Activated naive CD4-positive, alpha-beta T cell treated with anti-CD3 and anti-CD28 coated beads, Interleukin-2, amount 50 U/mL, for 72 hours (primary cell): Measurements from ENCODE around the gene COL4A1. TPM values are rescaled to one million over a fixed set of nuclear protein-coding genes. Genes with fewer than 3 reads are reported as not detected.
"Not testable (repeated sequence)": the region's sequence is repeated elsewhere in the genome, so short reads cannot be mapped to it uniquely, and the experiment has no call there.

Experiments used
- ATAC-seq, 2 donors: fragments of 150-1000 bp; cut with Tn5 transposase; 2 replicates each; pipeline ENCODE4 v1.10.0; 2021; ENCODE audit warnings: mild to moderate bottlenecking in 2 of 2, moderate library complexity in 2 of 2
- DNase-seq, 2 donors: peaks; one replicate each; pipeline ENCODE4 v3.0.0; 2021 to 2022; ENCODE audit warnings: low spot score in 2 of 2
- H3K27ac Mint-ChIP-seq, 2 donors: one replicate each; pipeline ENCODE4 v1.8.0; 2022; ENCODE audit warnings: mild to moderate bottlenecking in 2 of 2, mixed read lengths in 2 of 2
- H3K36me3 Mint-ChIP-seq, 2 donors: one replicate each; pipeline ENCODE4 v1.8.0; 2022; ENCODE audit warnings: mixed read lengths in 2 of 2
- H3K9me3 Mint-ChIP-seq, 2 donors: one replicate each; pipeline ENCODE4 v1.8.0; 2022; ENCODE audit warnings: mixed read lengths in 2 of 2
- total RNA-seq, 2 donors: library from RNA; stranded (reverse); gene quantifications; one replicate each; pipeline ENCODE4 v1.2.3, GENCODE V29; 2022

The COL4A1 gene
- total RNA-seq, 2 donors from 2014 or later, result 0.14 TPM; not detected in 1

DNA sequence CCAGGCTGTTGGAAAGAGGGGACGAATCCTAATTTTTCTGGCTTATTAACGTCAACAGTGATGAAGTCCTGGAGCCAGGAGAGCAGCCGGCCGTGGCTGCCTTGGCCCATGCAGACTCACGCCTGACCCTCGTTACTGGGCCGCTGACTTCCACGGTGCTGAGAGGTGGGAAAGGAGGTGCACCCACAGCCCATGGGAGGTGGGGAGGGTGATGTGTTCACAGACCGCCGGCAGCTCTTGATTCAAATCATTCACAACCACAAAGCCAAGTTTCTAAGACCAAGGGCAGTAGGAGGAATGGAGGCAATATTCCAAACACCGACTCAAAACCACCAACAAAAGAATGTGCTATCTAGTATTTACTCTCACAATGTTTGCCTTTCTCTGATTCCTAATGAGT lies 24.4 kb upstream of the COL4A1 start:
- H3K36me3 Mint-ChIP-seq, result peaks cover 0 to 8% of the 10 kb centered on the region in 2 donors

DNA sequence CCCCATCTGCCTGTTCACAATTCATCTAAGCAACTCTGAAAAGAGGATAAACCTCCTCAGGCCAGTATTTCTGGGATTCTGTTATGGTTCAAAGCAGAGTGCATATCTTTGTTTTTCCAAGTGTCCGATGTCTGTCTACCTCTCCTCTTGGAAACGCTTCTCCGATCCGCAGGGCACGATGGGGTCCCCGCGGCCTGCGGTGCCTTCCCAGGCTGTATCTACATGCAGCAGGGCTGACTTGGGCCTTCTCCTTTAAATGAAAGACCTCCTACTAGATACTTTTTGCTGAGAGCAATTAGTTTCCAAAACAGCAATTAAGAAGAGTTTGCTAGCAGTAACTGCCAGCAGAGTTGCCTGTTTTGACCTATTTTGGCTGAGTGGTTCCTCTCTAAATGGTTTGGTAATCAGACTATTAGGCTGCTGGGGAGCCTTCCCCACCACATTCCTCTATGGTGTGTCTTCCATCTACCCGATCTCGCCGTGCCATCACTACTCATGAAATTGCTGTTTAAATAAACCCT lies 23.6 kb upstream of the COL4A1 start:
- peaks cover 0 to 7% of the 10 kb centered on the region in 2 donors for H3K9me3 Mint-ChIP-seq
- H3K36me3 Mint-ChIP-seq, result peaks cover 0 to 7% of the 10 kb centered on the region in 2 donors
- ATAC-seq, result no peak

More for the DNA sequence above, 24.4 kb upstream of the COL4A1 start:
- no peak overlapping the region for H3K27ac Mint-ChIP-seq
- no peak for DNase-seq
- H3K9me3 Mint-ChIP-seq, result peaks cover 0 to 8% of the 10 kb centered on the region in 2 donors
- no peak for ATAC-seq

GRCh38 chr13:110329798-110330461 lies 23.0 kb upstream of the COL4A1 start:
- ATAC-seq (no peak), DNase-seq (no peak)
- peaks cover 0 to 1% of the 10 kb centered on the region in 2 donors for H3K9me3 Mint-ChIP-seq
- peak overlapping the region in 1 of 2 donors; percentile 40 for H3K27ac Mint-ChIP-seq
- H3K36me3 Mint-ChIP-seq, result peaks cover 0 to 1% of the 10 kb centered on the region in 2 donors

More for the DNA sequence above, 23.6 kb upstream of the COL4A1 start:
- no peak overlapping the region for H3K27ac Mint-ChIP-seq
- no peak for DNase-seq

GRCh38 chr13:110329258-110329657 lies 22.3 kb upstream of the COL4A1 start:
- H3K27ac Mint-ChIP-seq, result no peak overlapping the region
- H3K36me3 Mint-ChIP-seq, result no peaks in the 10 kb centered on the region
- DNase-seq, result no peak
- no peaks in the 10 kb centered on the region for H3K9me3 Mint-ChIP-seq
- no peak for ATAC-seq

- no peaks in the 10 kb centered on the region for H3K36me3 Mint-ChIP-seq
- DNase-seq (no peak), ATAC-seq (no peak)
- no peak overlapping the region for H3K27ac Mint-ChIP-seq
- no peaks in the 10 kb centered on the region for H3K9me3 Mint-ChIP-seq
These were observed 21.6 kb upstream of the COL4A1 start for GRCh38 chr13:110328573-110328972.

- DNase-seq (no peak), ATAC-seq (no peak)
- Mint-ChIP-seq H3K9me3 (no peaks in the 10 kb centered on the region), H3K27ac (no peak overlapping the region), H3K36me3 (no peaks in the 10 kb centered on the region)
These were observed 20.2 kb upstream of the COL4A1 start for GRCh38 chr13:110327051-110327721.

GRCh38 chr13:110326263-110326904 lies 19.4 kb upstream of the COL4A1 start:
- Mint-ChIP-seq H3K9me3 (no peaks in the 10 kb centered on the region), H3K27ac (no peak overlapping the region)

DNA sequence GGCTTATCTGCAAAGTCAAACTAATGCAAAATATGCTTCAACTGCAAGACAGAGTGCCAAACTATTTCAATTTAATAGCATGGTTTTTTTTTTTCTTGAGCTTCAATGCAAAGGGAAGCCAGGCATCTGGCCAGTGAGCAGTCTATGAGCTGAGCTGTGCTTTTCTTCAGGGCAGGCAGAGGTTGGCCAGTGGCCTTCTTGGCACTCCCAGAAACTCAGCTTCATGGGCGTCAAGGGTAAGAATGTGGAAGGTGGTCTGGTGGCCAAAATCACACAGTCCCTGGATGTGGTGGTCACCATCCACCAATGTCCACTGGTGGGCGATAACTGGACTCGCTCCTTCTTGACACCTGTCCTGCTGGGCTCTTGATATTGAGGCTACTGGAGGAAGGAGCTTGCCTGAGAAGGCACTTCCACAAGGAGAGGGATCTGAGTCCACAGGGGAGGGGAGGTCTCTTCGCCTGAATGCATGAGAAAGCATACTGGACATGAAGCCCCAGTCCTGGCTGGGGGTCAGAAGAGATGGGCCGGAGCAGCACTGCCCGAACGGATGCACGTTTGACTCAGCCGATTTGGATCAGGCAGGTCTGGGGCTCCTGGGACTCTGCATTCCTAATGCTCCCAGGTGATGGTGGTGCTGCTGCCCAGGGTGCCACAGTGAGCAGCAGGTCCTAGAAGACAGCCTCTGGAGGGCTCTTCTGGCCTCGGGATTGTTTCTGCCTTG lies 17.2 kb upstream of the COL4A1 start:
- Mint-ChIP-seq H3K36me3 (peaks cover 0 to 5% of the 10 kb centered on the region in 2 donors), H3K27ac (no peak overlapping the region), H3K9me3 (no peaks in the 10 kb centered on the region)
- ATAC-seq (no peak), DNase-seq (no peak)

More at GRCh38 chr13:110326263-110326904, 19.4 kb upstream of the COL4A1 start:
- peaks cover 0 to 3% of the 10 kb centered on the region in 2 donors for H3K36me3 Mint-ChIP-seq
- ATAC-seq (no peak), DNase-seq (no peak)

- peaks cover 0 to 5% of the 10 kb centered on the region in 2 donors for H3K36me3 Mint-ChIP-seq
- H3K27ac Mint-ChIP-seq, result no peak overlapping the region
- no peaks in the 10 kb centered on the region for H3K9me3 Mint-ChIP-seq
- no peak for ATAC-seq
- DNase-seq, result no peak
These were observed 16.4 kb upstream of the COL4A1 start for GRCh38 chr13:110323172-110323891.

- no peak overlapping the region for H3K27ac Mint-ChIP-seq
- H3K36me3 Mint-ChIP-seq, result peaks cover 0 to 5% of the 10 kb centered on the region in 2 donors
- no peak for ATAC-seq
- H3K9me3 Mint-ChIP-seq, result no peaks in the 10 kb centered on the region
- DNase-seq, result no peak
These were observed 15.8 kb upstream of the COL4A1 start for GRCh38 chr13:110322828-110323171.

- ATAC-seq, result no peak
- H3K9me3 Mint-ChIP-seq, result no peaks in the 10 kb centered on the region
These were observed 15.3 kb upstream of the COL4A1 start for GRCh38 chr13:110322126-110322827.

DNA sequence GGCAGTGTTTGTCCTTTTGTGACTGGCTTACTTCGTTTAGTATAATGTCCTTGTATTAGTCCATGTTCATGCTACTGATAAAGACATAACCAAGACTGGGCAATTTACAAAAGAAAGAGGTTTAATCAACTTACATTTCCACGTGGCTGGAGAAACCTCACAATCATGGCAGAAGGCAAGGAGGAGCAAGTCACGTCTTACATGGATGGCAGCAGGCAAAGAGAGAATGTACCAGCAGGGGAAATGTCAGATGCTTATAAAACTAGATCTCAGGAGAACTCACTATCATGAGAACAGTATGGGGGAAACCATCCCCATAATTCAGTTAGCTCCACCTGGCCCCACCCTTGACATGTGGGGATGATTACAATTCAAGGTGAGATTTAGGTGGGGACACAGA lies 14.6 kb upstream of the COL4A1 start:
- not testable (repeated sequence) for H3K9me3 Mint-ChIP-seq, H3K36me3 Mint-ChIP-seq, ATAC-seq, H3K27ac Mint-ChIP-seq, DNase-seq

More at GRCh38 chr13:110322126-110322827, 15.3 kb upstream of the COL4A1 start:
- Mint-ChIP-seq H3K36me3 (peaks cover 0 to 5% of the 10 kb centered on the region in 2 donors), H3K27ac (no peak overlapping the region)
- no peak for DNase-seq

GRCh38 chr13:110320645-110321044 lies 13.7 kb upstream of the COL4A1 start:
- Mint-ChIP-seq H3K27ac (no peak overlapping the region), H3K9me3 (no peaks in the 10 kb centered on the region), H3K36me3 (peaks cover 0 to 5% of the 10 kb centered on the region in 2 donors)
- ATAC-seq (no peak), DNase-seq (no peak)

DNA sequence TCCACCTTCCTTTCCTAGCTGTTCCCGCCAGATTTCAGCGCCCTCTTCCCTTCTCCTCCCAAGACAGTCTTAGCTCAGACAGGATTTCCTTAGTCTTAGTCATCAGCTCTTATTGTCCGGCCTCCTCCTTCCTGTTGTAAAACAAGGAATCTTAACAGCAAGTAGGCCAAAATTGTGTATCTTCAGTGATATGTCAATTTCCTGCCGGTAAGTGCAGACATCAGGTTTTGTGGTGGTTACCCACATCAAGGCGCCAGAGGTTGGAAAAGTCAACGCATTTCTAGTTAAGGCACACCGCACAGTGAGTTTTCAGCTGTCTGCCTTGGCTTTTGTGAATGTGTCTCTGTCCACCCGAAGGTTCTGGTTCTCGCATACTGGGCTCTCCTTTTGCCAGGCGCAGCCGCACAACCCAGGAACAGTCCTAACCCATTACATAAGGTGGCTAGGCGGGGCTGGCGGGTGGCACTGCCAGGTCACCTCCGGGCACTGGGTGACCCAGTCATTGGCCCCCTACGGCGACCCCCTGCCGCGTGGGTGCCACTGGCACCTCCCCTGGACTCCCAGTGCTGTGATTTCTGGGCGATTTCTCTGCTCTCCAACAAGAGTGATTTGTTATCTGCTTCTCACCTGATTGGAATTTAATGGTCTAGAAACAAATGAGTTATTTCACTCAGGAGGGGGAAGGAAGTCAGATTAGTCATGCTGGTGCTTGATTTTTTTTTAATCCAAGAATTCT lies 13.0 kb upstream of the COL4A1 start:
- Mint-ChIP-seq H3K27ac (peak overlapping the region in 1 of 2 donors; percentile 75), H3K9me3 (no peaks in the 10 kb centered on the region), H3K36me3 (peaks cover 0 to 5% of the 10 kb centered on the region in 2 donors)
- DNase-seq, result peak; percentile 64 to 71
- peak; percentile 91 to 96 for ATAC-seq

GRCh38 chr13:110319397-110319773 lies 12.4 kb upstream of the COL4A1 start:
- H3K36me3 Mint-ChIP-seq, result peaks cover 0 to 5% of the 10 kb centered on the region in 2 donors
- H3K27ac Mint-ChIP-seq, result peak overlapping the region in 1 of 2 donors; percentile 75
- no peak for DNase-seq
- no peaks in the 10 kb centered on the region for H3K9me3 Mint-ChIP-seq
- ATAC-seq, result no peak
